ENCODE results near the gene ZNF189. TPM values are rescaled to one million over a fixed set of nuclear protein-coding genes. Genes with fewer than 3 reads are reported as not detected.

The ZNF189 gene
- total and polyA plus RNA-seq, 2 of the 4 experiments (the other 2 are of a cell fraction) = 5.9 to 19.9 TPM

GRCh38 chr9:101438523-101438922, 39.9 kb downstream of the ZNF189 start:
- Histone ChIP-seq H3K79me1 (ENCODE audit: low read depth in 1 of 2, low read length in 2 of 2) (no peaks in the 10 kb centered on the region), H2AK5ac (ENCODE audit: low read depth, low read length) (no peak overlapping the region), H3K27ac (ENCODE audit: insufficient read depth, low read length) (no peak overlapping the region), H2BK15ac (ENCODE audit: low read depth, low read length) (no peak overlapping the region), H3K4me3 (ENCODE audit: insufficient read depth, low read depth, low read length) (no peak overlapping the region), H3K36me3 (ENCODE audit: control insufficient read depth, insufficient read depth, low read length) (no peaks in the 10 kb centered on the region), H4K20me1 (ENCODE audit: insufficient read depth, low read length) (no peaks in the 10 kb centered on the region), H2BK5ac (ENCODE audit: low read depth, low read length, poor library complexity, severe bottlenecking) (no peak overlapping the region), H4K91ac (ENCODE audit: insufficient read depth, low read depth, low read length) (no peak overlapping the region), H3K9ac (ENCODE audit: low read depth, low read length) (no peak overlapping the region), H3K23ac (ENCODE audit: low read depth, low read length) (no peak overlapping the region), H3K14ac (replicated peaks; ENCODE audit: low read depth, low read length) (no peak overlapping the region), H3K56ac (ENCODE audit: extremely low read depth, insufficient read depth, low read length) (no peak overlapping the region), H2BK120ac (ENCODE audit: low read depth, low read length) (no peak overlapping the region), H3K18ac (ENCODE audit: low read depth, low read length) (no peak overlapping the region), H3K9me1 (ENCODE audit: insufficient read depth, low read length) (no peaks in the 10 kb centered on the region), H3K27me3 (ENCODE audit: control insufficient read depth, insufficient read depth, low read length) (peaks cover 6% of the 10 kb centered on the region), H4K8ac (ENCODE audit: low read depth in 2 of 2, low read length in 2 of 2) (no peak overlapping the region), H3K9me3 (ENCODE audit: control insufficient read depth, insufficient read depth, low read length) (no peaks in the 10 kb centered on the region), H2AFZ (replicated peaks; ENCODE audit: low read length, poor library complexity) (no peak overlapping the region), H2BK20ac (ENCODE audit: low read depth, low read length) (no peak overlapping the region), H3K4ac (ENCODE audit: low read depth, low read length) (no peak overlapping the region), H4K5ac (ENCODE audit: low read depth, low read length) (no peak overlapping the region), H3K4me2 (ENCODE audit: low read depth, low read length) (no peak overlapping the region), H2AK9ac (replicated peaks; ENCODE audit: low read depth, low read length, poor library complexity) (no peak overlapping the region), H3K4me1 (ENCODE audit: control insufficient read depth, insufficient read depth, low read length) (no peaks in the 10 kb centered on the region)
- intact Hi-C loops (cut with micrococcal nuclease) (no loop called here), dilution Hi-C loops (cut with HindIII; ENCODE audit: low sequenced_read_pairs, unreplicated experiment) (no loop called here), in situ Hi-C loops (cut with MboI; ENCODE audit: low sequenced_read_pairs) (no loop called here)
- TF ChIP-seq POLR2A (IDR thresholded peaks at IDR 0.05; ENCODE audit: low read depth, low read length) (no peak), MAZ (IDR thresholded peaks at IDR 0.05; ENCODE audit: borderline replicate concordance, low read depth, low read length) (no peak), NFE2L2 (IDR thresholded peaks at IDR 0.05; ENCODE audit: low read depth, low read length) (no peak), MXI1 (IDR thresholded peaks at IDR 0.05; ENCODE audit: borderline replicate concordance, low read depth, low read length) (no peak), SMC3 (IDR thresholded peaks at IDR 0.05; ENCODE audit: low read depth, low read length) (no peak), RCOR1 (IDR thresholded peaks at IDR 0.05; ENCODE audit: insufficient replicate concordance, low read length) (no peak), RAD21 (IDR thresholded peaks at IDR 0.05; ENCODE audit: low read length) (no peak)
- TF ChIP-seq, protein P1, sequence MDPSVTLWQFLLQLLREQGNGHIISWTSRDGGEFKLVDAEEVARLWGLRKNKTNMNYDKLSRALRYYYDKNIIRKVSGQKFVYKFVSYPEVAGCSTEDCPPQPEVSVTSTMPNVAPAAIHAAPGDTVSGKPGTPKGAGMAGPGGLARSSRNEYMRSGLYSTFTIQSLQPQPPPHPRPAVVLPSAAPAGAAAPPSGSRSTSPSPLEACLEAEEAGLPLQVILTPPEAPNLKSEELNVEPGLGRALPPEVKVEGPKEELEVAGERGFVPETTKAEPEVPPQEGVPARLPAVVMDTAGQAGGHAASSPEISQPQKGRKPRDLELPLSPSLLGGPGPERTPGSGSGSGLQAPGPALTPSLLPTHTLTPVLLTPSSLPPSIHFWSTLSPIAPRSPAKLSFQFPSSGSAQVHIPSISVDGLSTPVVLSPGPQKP (IDR thresholded peaks at IDR 0.05; ENCODE audit: borderline replicate concordance, low read depth, low read length) = no peak
- no peak for ATAC-seq (ENCODE audit: low read depth)
- DNase-seq = no peak
- BruUV-seq (replicated peaks) = no TSS peak
- CTCF ChIA-PET = interaction anchor here (1.5 kb wide), 1 partner anchor 11 kb away, joined by 5 read pairs; no protein-coding TSS in a partner anchor
- no CpG with 5 or more reads among the region's 3 CpGs for WGBS, 2 experiments (ENCODE audit: extremely low coverage in 2 of 2, insufficient read length in 1 of 2)
- POLR2A ChIA-PET (ENCODE audit: unreplicated experiment) = no interaction called here

Data from IMR-90 (cell line).